HG03066 (cell line): ENCODE results near the gene MET.
"Not testable (repeated sequence)": the region's sequence is repeated elsewhere in the genome, so short reads cannot be mapped to it uniquely, and the experiment has no call there.

Experiments used
- ATAC-seq: cut with Tn5 transposase; IDR thresholded peaks from one replicate; pipeline ENCODE4 v1.9.1; 2021; ENCODE audit warnings: low read depth; ENCODE audit not compliant: unreplicated experiment

The MET gene

DNA sequence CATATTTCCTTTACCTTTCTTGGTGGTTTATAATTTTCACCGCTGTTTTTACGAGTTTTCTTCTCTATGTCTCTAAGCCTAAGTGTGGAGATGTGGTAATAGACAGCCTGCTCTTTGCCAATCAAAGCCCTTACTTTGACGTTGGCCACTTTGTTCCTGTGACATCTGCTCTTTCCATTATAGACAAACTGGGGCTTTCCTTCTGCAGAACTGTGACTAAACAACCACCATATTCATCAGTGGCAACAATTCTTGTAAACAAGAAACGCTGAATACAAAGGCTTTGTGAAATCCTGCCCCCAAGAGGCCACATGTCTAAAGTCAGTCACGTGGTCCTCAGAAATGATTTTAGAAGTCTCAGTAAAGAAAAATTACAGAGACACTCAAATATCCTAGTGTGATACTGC, 130.8 kb downstream of the MET start:
- ATAC-seq: peak; percentile 84

DNA sequence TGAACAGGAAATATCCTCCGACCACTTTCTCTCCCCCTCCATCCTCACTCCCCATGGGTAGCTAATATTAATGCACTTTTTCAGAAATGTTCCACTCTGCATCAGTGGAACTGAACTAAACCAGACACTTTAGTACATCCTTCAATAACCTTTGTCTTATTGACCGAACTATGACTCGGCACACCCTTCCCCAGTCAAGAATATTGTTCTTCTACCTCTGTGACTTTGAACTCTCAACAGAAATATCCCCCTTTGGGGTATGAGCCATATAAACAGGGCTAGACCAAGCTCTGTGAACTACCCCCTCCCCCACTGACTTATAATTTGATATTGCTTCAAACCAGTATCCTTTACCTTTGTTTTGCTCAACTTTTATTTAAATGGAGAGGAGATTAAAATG, 132.5 kb downstream of the MET start:
- no peak for ATAC-seq

DNA sequence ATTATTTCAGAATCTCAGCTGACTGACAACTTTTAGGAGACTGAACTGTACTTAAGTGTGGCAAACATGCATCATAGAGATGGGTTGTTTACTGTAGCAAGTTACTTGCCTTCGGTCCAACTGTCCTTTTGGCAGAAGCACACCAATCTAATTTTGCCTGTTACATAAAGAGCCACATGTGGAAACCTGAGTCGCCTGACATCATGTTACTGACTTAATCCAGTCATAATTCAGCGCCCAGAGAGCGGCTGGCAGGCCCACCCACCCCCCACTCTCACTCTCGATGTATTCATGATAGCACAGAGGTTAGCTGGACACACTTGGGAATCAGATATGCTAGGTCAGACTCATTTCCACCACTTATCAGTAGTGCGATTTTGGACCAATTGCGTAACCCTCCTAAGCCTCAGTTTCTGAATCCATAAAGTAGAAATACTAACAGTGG, 133.1 kb downstream of the MET start:
- no peak for ATAC-seq

DNA sequence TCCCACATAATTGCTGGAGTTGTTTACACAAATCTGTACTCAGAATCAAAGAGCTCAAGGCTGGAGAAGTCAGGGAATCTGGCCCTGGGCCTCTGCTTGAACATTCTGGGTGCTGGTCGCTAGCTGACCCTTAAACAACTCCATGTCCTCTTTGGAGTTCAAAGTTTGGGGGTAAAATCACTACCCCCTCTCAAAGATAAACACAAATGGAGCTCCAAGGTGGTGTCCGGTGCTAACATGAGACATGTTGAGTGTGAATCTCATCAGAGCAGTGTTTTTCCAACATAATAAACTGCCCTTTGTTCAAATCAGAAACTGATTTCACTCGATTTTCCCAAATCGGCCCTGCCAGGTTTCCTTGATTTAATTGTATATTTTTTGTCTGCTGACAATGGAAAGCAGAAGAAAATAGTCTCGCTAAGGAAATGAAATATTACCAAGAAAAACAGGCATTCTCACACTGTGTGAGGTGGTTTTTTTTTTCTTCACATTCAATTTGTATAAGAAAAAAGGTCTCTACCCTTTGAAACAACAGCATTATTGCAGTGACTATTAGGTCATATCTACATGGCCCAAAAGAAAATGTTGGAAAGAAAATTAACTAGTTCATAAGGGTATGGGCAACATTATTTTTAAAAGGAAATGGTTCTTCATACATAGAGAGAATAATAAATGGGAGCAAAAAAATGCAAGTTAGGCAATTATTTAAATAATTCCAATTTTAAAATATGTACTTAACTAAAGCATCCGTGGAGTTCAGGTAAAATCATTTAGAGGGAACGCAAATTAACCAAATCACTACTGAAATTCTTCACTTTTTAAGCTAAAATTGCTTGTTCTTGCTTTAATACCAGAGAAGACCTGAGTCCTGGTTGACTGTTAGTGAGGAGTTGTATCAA, 134.3 kb downstream of the MET start:
- ATAC-seq: no peak

DNA sequence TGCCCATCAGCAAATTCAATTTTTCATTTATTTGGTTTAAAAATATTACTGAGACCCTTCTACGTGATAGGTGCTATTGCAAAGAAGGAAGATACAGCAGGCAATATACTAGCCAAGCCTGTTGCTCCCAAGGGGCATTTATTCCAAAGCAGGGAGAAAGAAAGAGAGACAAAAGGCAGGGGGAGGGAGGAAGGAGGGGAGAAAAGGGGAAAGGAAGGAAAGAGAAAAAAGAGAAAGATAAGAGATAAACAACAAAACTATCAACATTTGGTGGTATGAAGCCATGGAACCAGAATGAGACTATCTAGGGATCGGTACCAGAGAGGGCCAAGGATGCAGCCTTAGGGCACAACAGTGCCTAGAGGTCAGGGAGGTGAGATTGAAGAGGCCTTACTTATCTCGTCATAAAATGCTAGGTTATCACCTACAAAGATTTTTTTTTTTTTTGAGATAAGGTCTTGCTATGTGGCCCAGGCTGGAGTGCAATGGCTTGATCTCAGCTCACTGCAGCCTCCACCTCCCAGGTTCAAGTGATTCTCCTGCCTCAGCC, 135.1 kb downstream of the MET start:
- ATAC-seq: no peak

DNA sequence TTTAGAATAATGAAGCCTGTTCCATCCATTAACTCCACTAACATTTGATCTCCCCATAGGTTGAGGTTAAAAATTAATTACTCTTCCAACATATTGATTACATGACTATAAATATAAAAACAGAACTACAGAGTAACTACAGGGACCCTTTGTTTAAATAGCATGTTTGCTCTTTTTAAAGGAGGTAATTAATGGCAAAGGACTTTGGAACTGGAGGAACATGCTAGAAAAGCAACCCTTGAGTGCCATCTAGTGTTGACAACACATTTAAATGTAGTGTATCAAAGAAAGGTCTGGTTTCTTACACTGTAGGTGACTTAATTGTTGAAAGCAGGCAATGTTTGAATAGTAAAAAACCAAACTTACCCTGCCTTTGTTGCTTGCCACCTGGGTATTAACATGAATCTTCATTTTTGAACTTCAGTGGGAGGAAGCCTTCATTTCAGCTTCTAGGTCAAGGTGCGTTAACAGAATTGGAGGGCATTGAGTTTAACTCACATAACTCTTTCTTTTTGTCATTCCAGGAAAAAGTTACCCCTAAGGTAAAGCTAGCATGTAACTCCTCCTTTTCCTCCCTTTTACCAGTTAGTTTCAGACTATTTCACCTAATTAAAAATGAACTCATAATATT, 137.8 kb downstream of the MET start:
- ATAC-seq: peak; percentile 67

DNA sequence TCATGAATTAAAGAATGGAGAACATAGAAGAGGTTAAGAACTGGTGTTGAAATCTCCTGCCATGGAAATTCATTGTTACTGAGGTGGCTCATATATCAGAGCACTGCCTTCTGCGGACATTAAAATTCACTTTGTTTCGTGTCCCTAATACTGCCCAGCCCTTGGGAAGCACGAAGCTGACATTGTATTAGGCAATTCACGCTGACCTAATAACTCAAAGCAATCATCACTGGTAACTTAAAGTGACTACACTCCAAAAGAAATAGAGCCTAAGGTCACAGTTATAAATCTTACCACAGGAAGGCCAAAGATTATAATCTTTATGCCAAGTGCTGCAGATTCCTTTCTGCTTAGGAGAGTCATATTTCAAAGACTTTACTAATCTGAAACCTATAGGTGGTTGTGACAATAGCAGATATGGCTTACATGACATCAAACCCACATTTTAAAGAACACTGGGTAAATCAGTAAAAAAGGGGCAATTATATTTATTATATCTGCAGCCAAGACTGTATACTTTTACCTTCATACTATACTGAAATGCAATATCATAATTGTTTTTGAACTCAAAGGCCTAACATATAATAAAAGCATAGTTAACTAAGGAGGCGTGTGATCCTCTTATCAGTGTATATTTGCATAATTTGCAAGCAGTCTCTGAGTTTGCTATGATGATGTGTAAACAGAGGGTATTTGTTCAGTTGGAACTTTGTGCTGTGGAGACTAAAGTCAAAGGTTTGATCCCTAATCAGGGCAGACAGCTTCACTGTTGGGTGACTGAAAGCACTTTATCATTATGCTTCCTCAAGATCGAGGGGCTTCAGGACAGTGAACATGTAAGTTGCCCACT, 138.5 kb downstream of the MET start:
- no peak for ATAC-seq

DNA sequence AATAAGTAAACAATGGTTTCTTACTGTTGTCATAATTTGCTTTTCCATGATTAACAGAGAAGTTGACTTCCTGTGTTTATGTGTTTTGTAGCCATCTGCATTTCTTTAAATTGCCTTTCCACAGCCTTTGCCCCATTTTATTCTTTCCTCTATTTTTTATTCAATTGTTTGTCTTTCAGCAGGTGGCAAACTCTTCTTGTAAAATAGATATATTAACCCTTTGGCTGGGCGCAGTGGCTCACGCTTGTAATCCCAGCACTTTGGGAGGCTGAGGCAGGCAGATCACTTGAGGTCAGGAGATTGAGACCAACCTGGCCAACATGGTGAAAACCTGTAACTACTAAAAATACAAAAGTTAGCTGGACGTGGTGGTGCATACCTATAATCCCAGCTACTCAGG, 139.8 kb downstream of the MET start:
- ATAC-seq: no peak

DNA sequence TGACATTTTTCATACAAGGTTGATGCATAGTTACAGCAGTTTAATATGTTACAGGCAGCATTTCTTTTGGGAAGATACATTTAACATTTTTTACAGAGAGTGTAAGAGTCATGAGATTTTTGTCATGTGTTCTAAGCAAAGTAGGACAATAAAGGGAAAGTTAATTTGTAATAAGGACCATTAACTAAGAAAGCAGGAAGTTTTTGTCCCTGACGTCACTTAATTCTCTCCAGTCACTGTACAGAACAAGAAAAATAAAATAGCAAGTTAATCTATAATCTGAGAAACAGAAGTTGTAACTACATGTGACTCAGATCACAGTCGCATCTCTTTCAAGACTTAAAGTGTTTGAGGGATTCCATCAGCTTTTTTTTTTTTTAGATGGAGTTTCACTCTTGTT, 140.9 kb downstream of the MET start:
- ATAC-seq: no peak

DNA sequence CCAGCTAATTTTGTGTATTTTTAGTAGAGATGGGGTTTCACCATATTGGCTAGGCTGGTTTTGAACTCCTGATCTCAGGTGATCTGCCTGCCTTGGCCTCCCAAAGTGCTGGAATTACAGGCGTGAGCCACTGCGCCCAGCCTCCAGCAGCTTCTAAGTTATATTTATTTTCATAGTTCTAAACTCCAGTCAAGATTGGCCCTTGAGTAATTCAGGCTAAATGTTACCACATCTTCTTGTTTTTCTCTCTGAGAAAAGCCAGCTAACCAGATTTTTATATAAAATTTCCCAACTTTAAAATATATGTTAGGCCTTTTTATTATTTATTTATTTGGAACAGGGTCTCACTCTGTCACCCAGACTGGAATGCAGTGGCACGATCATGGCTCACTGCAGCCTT, 141.4 kb downstream of the MET start:
- not testable (repeated sequence) for ATAC-seq

DNA sequence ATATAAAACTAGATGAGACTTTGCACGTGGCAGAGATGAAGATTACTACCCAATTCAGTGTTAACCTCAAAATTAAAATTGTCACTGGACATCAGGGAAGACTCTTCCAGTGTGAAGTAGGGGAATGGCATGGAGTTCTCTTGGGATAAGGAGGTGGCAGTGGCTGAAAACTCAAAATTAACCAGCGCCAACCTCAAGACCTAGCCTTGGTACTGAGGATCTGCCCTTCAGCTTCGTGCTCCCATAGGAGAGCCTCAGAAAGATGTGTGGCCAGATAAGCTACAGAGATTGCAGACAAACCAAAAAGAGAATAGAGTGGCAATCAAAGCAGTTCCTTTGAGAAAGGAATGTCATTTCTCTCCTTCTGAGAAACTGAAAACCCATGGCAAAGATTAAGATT, 143.0 kb downstream of the MET start:
- ATAC-seq: no peak

DNA sequence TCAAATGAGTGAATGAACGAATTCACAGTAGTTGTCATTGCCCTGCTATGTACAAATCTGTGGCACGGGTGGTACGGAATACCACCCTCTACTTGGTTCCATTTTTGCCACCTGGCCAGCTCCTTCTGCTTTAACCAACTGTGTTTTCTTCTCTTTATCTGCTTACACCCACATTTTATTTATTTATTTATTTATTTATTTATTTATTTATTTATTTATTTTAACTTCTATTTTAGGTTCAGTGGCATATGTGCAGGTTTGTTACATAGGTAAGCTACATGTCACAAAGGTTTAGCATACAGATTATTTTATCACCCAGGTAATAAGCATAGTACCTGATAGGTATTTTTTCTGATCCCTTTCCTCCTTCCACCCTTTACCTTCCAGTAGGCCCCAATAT, 148.2 kb downstream of the MET start:
- no peak for ATAC-seq

DNA sequence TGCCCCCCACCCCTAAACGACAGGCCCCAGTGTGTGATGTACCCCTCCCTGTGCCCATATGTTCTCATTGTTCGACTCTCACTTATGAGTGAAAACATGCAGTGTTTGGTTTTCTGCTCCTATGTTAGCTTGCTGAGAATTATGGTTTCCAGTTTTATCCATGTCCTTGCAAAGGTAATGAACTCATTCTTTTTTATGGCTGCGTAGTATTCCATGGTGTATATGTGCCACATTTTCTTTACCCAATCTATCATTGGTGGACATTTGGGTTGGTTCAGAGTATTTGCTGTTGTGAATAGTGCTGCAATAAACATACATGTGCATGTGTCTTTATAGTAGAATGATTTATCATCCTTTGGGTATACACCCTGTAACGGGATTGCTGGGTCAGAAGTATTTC, 149.7 kb downstream of the MET start:
- ATAC-seq: not testable (repeated sequence)

DNA sequence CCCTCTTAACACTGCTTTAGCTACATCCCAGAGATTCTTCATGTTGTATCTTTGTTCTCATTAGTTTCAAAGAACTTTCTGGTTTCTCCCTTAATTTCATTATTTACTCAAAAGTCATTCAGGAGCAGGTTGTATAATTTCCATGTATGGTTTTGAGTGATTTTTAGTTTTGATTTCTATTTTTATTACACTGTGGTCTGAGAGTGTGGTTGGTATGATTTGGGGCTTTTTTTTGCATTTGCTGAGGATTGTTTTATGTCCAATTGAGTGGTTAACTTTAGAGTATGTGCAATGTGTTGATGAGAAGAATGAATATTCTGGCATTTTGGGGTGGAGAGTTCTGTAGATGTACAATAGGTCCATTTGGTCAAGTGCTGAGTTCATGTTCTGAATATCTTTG, 152.5 kb downstream of the MET start:
- no peak for ATAC-seq

DNA sequence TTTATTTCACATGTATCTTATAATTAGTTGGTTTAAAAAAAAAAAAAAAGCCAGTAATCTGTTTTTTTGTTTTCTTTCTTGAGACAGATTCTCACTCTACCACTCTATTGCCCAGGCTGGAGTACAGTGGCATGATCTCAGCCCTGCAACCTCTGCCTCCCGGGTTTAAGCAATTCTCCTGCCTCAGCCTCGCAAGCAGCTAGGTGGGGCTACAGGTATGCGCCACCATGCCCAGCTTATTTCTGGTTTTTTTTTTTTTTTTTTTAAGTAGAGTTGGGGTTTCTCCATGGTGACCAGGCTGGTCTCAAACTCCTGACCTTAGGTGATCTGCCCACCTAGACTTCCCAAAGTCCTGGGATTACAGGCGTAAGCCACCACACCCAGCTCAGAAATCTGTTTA, 156.3 kb downstream of the MET start:
- ATAC-seq: no peak

DNA sequence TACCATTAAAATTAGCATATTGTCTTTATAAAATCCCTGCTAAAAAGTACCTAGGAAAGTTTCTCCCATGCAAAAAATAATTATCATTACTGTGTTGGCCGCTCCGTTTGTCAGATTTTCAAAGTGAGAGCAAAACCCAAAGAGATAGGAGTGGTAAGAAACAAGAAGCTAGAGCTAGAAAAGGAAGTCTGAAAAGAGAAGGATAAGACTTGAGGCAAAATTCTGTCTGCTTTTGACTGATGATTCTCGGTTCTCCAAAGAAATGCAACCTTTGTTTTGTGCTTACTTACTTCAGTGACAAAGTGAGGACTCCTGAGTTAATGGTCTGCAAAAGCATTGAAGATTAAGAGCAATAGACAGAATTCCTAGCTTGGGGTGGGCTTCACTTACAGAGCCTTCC, 157.0 kb downstream of the MET start:
- ATAC-seq: no peak

DNA sequence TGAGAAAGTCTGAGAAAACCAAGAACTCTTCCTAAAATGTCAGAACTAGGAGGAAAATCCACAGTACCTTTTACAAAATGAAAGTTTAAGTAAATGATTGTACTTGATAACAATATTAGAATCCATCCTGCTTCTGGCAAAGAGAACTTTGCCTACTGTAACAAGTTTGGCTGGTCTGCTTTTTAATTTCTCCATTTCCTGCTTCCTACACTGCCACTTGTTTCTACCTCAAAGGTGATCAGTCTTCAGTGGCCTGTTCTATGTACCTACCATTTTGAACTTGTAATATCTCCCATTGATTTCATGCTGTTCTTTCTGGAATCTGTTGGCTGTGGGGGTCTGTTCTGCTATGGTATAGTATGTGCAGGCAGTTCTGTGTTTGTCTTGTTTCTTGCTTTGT, 157.5 kb downstream of the MET start:
- ATAC-seq: no peak

DNA sequence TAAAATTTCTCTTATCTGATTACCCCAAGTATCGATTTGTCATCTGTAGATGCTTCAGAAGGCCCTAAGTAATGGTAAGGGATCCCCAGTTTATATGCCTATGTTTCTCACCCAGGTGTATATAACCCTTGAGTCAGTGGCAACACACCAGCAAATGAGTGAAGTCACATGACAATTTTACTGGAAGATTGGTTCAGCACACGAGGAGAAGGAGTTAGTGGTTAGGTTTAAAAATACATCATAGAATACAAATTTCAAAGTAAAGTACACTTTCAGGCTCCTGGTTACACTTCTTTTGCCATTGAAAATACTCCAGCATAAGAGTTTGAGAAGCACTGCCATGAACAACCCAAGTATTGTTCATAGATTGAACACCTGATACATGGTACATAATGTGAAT, 160.7 kb downstream of the MET start:
- no peak for ATAC-seq

DNA sequence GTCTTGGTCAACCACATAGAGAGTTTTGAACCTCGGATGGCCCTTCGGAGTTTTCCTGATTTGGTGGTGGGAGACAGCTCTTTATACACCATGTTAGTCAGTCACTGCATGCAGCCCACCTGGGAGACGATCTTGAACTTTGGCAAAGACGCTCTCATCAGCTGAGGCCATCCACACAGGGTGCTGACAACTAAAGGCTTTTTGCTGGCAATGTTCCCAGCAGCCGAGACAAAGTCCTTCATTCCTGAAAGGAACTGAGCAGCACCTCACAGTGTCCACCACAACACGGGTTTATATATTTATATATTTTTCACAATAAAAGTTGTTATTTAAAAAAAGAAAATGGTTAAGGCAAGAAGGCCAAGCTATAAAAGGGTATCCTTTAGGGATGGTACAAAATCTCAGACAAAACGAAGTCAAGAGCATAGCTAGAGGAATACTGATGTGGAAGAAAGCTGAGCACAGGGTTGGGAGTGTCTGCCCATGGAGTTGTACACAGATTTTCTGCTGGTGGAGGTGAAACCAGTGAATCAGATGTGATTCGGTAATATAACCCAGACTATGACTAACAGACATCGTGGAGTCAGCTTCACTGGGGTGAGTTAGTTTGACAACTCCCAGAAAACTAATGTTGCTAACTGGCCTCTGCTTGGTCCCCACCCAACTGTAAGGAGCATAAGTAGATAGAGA, 163.0 kb downstream of the MET start:
- no peak for ATAC-seq

DNA sequence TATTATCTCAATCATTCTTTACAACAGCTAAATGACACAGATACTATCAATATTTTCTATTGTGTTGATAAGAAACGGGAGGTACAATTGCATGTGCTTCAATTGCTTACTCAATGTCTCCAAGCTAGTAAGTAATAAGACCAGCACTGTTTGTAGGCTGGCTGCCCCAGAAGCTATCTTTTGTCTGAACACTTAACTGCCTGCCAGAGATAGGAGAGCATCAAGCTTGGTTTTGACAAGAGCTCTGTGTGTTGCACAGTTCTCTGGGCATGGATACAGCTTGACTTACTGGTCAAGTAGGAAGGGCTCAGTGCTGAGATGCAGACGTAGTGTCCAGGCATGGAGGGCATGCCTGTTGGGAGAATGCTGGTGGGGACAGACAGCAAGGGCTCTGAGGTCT, 164.1 kb downstream of the MET start:
- ATAC-seq: no peak
